ENCODE results near the gene SLC2A11.
"Not testable (repeated sequence)": the region's sequence is repeated elsewhere in the genome, so short reads cannot be mapped to it uniquely, and the experiment has no call there.

Gene SLC2A11

GRCh38 chr22:23908587-23909205 is 51.0 kb downstream of the SLC2A11 start:
- no peak for DNase-seq (ENCODE audit: low read depth in 2 of 2)

GRCh38 chr22:23909296-23909898 is 51.7 kb downstream of the SLC2A11 start:
- DNase-seq (ENCODE audit: low read depth in 2 of 2), result no peak

DNA sequence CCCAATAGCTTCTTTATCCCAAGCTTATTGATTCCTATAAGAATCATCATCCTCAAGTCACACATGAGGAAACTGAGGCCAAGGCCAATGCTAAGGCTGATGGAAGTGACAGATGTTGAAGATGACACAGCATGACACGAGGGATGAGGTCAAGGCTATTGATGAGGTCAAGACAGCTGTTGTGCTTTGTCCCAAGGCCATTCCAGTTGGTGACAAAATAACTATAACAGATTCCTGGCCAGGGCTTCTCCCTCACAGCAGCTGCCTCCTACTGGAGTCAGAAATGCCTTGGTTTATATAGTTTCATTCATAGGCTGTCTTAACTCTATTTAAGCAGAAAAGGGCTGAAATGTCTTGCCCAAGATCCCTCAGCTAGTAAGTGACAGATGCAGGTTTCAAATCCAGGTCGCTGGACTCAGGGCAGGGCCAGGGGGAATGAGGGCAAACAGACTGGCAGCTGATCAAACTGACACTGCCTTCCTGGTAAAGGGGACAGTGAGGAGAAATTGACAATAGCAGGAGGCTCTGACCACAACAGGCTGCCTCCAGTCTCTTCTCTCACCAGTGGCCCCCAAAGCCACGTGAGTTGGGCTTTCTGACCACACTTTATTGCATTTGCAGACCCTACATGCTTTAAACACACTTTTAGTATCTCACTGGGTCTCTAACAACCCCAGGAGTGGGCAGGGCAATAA is 53.0 kb downstream of the SLC2A11 start:
- no peak for DNase-seq (ENCODE audit: low read depth in 2 of 2)

GRCh38 chr22:23911318-23911980 is 53.8 kb downstream of the SLC2A11 start:
- DNase-seq (ENCODE audit: low read depth in 2 of 2), result no peak

DNA sequence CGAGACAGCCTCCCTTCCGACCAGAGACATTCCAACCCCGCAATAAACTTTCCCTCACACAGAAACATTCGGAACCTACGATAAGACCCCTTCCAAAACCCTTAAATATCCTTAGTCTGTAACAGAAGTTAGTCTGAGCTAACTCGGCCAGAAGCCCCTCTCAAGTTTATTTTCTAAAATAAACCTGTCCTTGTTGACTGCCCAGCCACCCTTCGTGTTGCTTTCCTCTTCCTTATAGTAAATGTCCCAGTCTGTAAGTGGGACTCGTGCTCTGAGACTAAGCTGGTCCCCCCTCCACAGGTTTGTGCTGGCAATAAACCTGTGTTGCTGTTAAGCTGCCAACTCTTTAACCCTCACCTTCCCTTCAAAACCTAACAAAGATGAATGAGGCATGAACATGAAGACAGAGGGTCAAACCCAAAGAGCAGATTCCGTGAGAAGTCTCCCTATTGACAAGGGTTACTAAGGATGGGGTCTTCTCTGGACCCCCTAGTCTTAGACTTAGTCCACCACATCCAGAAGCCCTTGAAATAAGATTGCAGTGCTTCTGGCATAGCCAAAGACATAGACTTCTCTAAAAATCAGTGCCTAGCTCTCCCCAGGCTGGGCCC is 54.7 kb downstream of the SLC2A11 start:
- DNase-seq (ENCODE audit: low read depth in 2 of 2), result no peak

- DNase-seq (ENCODE audit: low read depth in 2 of 2), result no peak
Measured at GRCh38 chr22:23913306-23913660, 55.6 kb downstream of the SLC2A11 start.

GRCh38 chr22:23913661-23914353 is 56.1 kb downstream of the SLC2A11 start:
- DNase-seq (ENCODE audit: low read depth in 2 of 2), result peak; percentile 99

- no peak for DNase-seq (ENCODE audit: low read depth in 2 of 2)
Measured at GRCh38 chr22:23915290-23915689, 57.6 kb downstream of the SLC2A11 start.

DNA sequence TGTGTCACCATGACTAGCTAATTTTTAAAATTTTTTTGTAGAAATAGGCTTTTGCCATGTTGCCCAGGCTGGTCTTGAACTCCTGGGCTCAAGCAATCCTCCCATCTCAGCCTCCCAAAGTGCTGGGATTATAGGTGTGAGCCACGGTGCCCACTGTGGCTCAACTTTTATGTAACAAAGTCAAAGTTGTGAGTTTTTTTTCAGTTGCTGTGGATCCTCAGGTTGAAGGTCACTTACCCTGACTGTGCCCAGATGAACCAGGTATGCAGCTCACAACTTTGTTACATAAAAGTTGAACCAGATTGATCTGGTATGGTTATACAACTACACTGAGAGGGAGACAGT is 62.6 kb downstream of the SLC2A11 start:
- not testable (repeated sequence) for DNase-seq (ENCODE audit: low read depth in 2 of 2)

DNA sequence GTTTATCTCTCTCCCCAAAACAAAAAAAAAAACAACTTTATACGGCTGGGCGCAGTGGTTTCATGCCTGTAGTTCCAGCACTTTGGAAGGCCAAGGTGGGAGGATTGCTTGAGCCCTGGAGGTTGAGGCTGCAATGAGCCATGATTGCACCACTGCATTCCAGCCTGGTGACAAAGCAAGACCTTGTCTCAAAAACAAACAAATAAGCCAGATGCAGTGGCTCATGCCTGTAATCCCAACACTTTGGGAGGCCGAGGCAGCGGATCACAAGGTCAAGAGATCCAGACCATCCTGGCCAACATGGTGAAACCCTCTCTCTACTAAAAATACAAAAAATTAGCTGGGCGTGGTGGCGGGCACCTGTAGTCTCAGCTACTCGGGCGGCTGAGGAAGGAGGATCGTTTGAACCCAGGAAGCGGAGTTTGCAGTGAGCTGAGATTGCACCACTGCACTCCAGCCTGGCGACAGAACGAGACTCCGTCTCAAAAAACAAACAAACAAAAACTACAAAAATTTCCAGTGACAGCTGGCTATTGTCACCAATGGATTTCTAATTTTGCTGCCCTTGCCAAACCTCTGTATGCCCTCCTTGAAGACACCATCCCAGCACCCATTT is 64.0 kb downstream of the SLC2A11 start:
- DNase-seq (ENCODE audit: low read depth in 2 of 2), result not testable (repeated sequence)

GRCh38 chr22:23922921-23923320 is 65.2 kb downstream of the SLC2A11 start:
- no peak for DNase-seq (ENCODE audit: low read depth in 2 of 2)

GRCh38 chr22:23925020-23925606 is 67.4 kb downstream of the SLC2A11 start:
- DNase-seq (ENCODE audit: low read depth in 2 of 2), result no peak

- DNase-seq (ENCODE audit: low read depth in 2 of 2), result no peak
Measured at GRCh38 chr22:23926561-23926960, 68.9 kb downstream of the SLC2A11 start.
